GM04503 (cell line): ENCODE measurements around the gene PLIN1.

Source experiments
- DNase-seq: peaks from one replicate; pipeline ENCODE4 v3.0.0-alpha.2; 2012; ENCODE audit warnings: low read depth

Gene PLIN1

GRCh38 chr15:89652666-89653065 lies 26.5 kb downstream of the PLIN1 start:
- DNase-seq: no peak

DNA sequence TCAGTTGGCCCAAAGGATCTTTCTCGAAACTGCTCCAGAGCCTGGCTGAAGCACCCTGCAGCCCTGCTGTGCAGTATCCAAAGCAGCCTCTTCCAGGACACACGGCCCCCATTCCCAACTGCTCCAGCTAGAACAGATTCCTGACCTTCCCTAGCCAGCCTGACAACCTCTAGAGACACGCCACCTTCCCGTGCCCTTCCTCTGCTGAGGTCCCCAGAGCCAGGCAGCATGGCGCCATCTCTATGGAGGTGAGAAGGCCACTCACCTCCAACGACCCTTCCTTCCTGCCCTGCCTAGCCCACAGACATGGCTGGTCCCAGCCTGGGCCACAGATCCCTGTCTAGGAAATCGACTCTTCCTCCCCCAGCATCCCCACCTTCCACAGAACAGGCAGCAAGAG lies 27.0 kb downstream of the PLIN1 start:
- DNase-seq: no peak

DNA sequence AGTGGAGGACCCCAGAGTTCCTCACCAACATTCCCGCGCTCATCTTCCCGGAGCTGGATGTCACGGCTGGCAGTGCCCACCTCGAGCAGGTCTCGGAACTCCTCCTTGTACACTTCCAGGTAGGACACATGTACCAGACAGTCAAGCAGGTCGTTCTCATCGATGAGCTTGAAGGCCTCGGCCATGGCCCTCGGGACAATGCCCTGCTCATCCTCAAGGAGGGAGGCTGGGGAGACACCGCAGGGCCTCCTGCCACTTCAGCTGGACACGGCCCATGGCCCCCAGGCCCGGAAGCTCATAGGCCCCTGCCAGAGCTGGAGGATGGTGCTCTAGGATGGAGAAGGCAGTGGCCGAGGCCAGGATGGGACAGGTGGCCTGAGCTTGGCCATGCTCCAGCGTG lies 29.5 kb downstream of the PLIN1 start:
- no peak for DNase-seq

DNA sequence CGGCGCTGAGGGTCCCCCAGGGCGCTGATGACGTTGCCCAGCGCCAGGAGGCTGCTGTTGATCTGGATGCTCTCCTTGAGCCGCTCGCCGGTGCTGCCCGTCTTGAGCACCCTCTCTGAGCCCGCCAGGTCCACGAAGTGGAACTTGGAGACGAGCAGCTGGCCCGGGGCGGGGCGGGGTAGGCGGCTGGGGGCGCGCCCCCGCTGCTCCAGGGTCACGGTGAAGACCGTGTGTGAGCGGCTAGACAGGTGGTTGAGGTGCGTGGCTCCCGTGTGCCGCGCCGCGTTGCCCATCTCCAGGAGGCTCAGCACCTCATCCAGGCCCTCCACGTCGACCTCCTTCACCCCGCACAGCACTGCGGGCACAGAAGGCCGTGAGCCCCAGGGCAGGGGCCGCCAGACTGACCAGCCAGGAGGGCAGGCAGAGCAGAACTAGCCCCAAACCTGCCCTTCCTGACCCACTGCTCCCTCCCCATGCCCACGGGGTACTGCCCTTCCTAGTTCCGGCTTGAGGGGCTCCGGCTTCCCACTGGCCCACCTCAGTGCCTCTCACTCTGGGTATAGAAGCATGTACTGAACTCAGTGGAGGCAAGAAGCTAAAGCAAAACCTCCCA lies 30.0 kb downstream of the PLIN1 start:
- no peak for DNase-seq

GRCh38 chr15:89648106-89649012 lies 30.8 kb downstream of the PLIN1 start:
- DNase-seq: no peak

DNA sequence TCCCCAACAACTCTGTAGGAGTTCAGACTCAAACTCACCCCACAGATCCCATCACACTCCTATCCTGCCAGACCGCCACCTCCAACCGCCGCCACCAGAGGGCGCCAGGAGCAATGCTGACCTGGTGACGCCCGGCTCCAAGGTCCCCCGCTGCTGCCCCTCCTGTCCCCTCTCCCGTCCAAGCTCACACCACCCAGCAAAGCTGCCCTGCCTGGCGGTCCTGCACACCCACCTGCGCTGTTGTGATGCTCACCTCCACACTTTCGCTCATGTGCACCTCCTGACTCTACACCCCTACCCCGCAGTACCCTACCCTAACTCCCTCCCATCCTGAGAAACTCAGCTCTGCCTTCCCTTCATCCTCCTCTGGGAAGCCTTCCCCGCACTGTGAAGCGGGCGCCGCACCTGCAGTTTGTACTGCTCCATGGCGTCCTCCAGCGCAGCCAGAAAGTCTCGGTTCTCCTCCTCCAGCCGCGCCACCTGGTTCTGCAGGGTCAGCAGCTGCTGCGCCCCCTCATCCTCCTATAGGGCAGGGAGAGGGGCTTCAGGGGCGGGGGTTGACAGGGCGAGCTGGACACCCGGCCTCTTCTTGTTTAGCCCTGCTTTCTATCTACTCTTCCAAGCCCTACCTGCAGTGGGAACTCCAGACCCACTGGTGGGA lies 31.8 kb downstream of the PLIN1 start:
- DNase-seq: no peak

DNA sequence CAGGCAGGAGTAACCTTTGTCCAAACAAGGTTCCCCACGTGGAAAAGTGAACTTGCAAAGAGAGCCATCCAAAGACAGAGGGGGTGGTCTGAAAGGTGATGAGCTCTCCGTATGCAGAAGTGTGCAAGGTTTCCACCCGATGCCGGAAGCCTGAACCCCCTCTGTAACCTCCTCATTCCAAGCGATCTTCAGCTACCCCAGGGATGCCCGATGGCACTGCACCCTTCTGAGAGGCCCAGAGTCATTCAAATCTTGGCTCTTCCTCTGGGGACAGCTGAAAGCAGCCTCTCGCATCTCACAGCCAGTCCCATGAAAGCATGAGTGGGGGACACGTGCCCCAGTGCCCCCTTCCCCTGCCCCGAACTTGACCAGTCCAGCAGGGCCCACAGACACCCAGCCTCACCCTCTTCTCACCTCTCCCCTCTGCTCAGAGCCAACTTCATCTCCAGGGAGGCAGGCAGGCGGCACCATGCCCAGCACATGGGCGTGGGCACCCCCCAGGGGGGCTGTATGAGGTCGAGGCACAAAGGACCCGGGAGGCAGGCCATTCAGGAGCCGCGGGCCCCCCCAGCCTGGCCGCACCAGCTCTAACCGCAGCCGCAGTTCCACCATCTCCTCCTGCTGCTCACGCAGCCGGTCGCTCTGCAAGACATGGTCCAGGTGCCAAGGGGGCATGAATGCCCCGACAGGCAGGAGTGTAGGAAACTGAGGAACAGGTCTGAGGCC lies 32.6 kb downstream of the PLIN1 start:
- DNase-seq: no peak

DNA sequence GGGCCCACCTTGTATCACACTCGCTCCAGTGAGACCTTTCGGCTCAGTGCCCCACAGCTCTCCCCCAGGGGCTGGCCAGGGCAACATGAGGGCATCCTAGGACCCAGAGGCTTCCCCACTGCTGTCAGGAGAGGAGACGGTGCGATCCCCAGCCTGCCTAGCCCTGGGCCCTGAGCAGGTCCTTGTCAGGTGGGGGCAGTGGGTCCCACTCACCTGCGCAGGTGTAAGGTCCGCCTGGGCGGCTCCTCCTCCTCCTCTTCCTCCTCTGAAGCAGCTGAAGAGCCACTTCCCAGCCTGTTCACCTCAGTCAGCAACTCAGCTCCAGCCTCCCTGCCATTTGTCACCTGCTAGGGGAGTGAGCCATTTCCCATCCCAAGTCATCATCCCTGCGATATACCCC lies 33.5 kb downstream of the PLIN1 start:
- no peak for DNase-seq

GRCh38 chr15:89642106-89642505 lies 37.1 kb downstream of the PLIN1 start:
- DNase-seq: no peak

DNA sequence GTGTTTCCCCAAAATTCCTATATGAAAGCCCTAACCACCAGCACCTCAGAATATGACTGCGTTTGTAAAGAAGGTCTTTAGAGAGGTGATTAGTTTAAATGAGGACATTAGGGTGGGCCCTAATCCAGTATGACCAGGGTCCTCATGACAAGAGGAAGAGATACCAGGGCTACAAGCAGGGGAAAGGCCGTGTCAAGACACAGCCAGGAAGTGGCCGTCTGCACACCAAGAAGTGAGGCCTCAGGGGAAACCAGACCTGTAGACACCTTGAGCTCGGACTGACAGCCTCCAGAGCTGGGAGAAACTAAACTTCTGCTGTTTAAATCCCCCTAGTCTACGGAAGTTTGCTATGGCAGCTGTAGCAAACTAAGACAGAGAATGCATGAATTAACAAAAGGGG lies 38.1 kb downstream of the PLIN1 start:
- no peak for DNase-seq

DNA sequence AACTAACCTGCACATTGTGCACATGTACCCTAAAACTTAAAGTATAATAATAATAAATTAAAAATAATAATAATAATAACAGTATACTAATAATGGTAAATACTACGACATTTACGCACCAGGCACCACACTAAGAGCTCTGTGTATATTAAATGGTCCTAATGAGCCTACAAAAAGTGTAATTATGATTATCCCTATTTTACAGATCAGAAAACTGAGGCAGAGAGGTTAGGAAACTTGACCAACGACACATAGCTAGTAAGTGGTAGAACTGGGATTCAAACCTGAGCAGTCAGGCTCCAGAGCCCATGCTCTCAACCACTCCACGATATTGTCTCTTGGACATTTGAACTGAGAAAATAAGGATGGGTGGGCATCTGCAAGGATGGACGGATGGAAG lies 38.9 kb downstream of the PLIN1 start:
- DNase-seq: no peak

GRCh38 chr15:89633585-89633984 lies 45.6 kb downstream of the PLIN1 start:
- DNase-seq: no peak

GRCh38 chr15:89632563-89633430 lies 46.4 kb downstream of the PLIN1 start:
- no peak for DNase-seq

DNA sequence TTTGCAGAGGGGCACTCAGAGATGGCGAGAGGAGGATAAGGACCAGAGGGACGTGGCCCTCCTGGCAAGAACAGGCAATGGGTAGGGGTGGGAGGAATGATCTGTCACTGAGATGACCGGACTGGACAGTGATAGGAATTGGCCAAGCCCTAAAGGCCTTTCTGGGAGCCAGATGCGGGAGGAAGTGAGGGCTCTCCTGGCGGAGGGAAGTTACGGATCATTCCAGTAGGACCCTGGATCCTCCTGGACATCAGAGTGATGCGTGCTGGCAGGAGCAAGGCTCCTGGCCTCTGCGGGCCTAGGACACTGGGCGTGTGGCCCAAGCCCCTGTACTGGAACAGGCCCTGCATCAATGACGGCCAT lies 47.3 kb downstream of the PLIN1 start:
- DNase-seq: no peak

DNA sequence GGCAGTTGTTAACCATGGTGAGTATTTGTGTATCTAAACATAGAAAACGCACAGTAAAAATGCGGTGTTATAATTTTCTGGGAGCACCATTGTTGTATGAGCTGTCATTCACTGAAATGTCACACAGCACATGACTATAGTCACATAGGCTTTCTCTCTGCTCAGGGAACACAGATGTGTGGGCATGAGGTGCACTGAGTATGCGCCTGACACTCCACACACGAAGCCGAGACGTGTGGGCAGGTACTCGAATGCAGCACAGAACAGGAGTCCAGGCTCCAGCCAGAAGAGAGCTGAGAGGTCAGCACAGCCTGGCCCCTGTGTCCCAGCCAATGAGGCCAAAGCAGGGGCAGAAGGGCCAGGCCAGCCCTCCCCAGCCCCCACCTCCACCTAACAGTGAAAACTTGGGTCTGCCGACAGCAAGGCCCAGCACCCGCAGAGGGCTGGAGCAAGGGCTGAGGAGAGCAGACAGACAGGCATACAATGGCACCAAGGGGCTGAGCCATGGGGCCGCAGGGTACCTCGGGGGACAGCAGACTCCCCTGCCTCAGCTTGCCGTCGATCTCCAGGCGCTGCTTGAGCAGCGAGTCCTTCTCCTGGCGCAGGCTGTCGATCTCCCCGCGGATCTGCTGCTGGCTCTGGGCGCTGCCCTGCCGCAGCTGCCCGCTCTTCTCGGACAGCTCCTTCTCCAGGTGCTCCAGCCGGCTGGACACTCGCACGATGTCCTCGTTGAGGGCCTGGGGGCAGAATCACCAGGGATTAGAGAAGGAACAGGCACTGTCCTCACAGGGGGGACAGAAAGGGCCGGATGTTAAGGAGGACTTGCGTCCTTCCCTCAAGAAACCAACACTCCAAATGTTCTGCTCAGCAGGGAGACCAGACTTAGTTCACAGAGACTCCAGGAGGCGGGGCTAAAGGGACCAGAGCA lies 47.9 kb downstream of the PLIN1 start:
- no peak for DNase-seq

GRCh38 chr15:89630260-89630659 lies 48.9 kb downstream of the PLIN1 start:
- DNase-seq: no peak

DNA sequence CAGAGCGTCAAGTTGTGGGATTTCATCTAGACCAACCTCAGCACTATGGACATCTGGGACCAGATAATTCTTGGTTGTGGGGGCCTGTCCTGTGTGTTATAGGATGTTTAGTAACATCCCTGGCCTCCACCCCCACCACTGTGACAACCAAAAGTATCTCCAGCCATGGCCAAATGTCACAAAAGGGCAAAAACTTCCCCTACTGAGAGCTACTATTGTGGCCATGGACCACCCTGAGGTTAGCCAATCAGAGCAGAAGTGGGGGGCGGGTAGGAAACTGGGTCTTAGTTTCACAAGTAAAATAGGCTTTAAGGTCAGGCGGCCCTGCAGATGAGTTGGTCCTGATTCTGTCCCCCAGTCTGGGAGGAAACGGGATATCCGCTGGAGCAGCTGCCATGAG lies 49.3 kb downstream of the PLIN1 start:
- DNase-seq: no peak

GRCh38 chr15:89628806-89629715 lies 50.1 kb downstream of the PLIN1 start:
- DNase-seq: no peak

GRCh38 chr15:89628301-89628700 lies 50.9 kb downstream of the PLIN1 start:
- DNase-seq: no peak
